H1 (cell line): ENCODE results near the gene REPS2. TPM values are rescaled to one million over a fixed set of nuclear protein-coding genes. Genes with fewer than 3 reads are reported as not detected.

Experiments used
- CTCF ChIA-PET: fragments of 300-600 bp; sonication (Branson Sonifier 250); formaldehyde crosslinking; loops from one replicate; lab custom pipeline; 2021; ENCODE audit not compliant: partially characterized antibody; lab: Charles Lee
- POLR2A ChIA-PET: fragments of 300-600 bp; sonication (Branson Sonifier 250); formaldehyde crosslinking; loops from one replicate; lab custom pipeline; 2021; ENCODE audit warnings: inconsistent platforms; ENCODE audit not compliant: partially characterized antibody; lab: Charles Lee
- DNase-seq, 2 experiments: peaks; one replicate each; pipeline versions ENCODE4 v3.0.0 to v3.0.0-alpha.2; 2010 to 2022; ENCODE audit warnings: low spot score in 2 of 2, low read depth in 1 of 2, mixed read lengths in 1 of 2
- FAIRE-seq: peaks from 2 replicates; lab custom pipeline; 2011; peaks lifted over from hg19 to GRCh38; lab: Jason Lieb, UNC
- H2AFZ ChIP-seq: 2 replicates; pipeline ENCODE4 v1.8.1; 2012; ENCODE audit warnings: low read length, inconsistent platforms
- H2AK5ac ChIP-seq: 2 replicates; pipeline ENCODE4 v1.6.1; 2013; ENCODE audit warnings: low read depth, low read length
- H2BK120ac ChIP-seq: replicated peaks from 2 replicates; pipeline ENCODE3; 2013; ENCODE audit warnings: low read depth, low read length, inconsistent platforms
- H2BK12ac ChIP-seq: 2 replicates; pipeline ENCODE4 v1.6.1; 2013; ENCODE audit warnings: low read depth, low read length
- H2BK15ac ChIP-seq: 2 replicates; pipeline ENCODE4 v1.6.1; 2013; ENCODE audit warnings: low read length
- H2BK20ac ChIP-seq: 2 replicates; pipeline ENCODE4 v1.6.1; 2013; ENCODE audit warnings: low read length
- H2BK5ac ChIP-seq: 2 replicates; pipeline ENCODE4 v1.6.1; 2013; ENCODE audit warnings: low read depth, low read length
- H3K14ac ChIP-seq: 2 replicates; pipeline ENCODE4 v1.6.1; 2013; ENCODE audit warnings: inconsistent platforms; ENCODE audit not compliant: insufficient read length
- H3K18ac ChIP-seq: 2 replicates; pipeline ENCODE4 v1.6.1; 2013; ENCODE audit warnings: low read length; ENCODE audit errors: extremely low read depth
- H3K23ac ChIP-seq: 2 replicates; pipeline ENCODE4 v1.6.1; 2013; ENCODE audit warnings: inconsistent platforms; ENCODE audit not compliant: insufficient read length
- H3K23me2 ChIP-seq: 2 replicates; pipeline ENCODE4 v1.6.1; 2013; ENCODE audit warnings: low read depth, low read length
- H3K27ac ChIP-seq: 2 replicates; pipeline ENCODE4 v1.6.1; 2011; ENCODE audit warnings: low read depth, low read length, inconsistent platforms
- H3K27me3 ChIP-seq, 4 experiments: replicated peaks in 1 of 4; 1 replicate in 1 of 4; 2 replicates in 3 of 4; pipeline versions ENCODE4 v1.6.1 to v1.8.1; 2011 to 2013; ENCODE audit warnings: low read length in 3 of 4, mild to moderate bottlenecking in 3 of 4, inconsistent platforms in 2 of 4, mixed read lengths in 2 of 4, moderate library complexity in 1 of 4; ENCODE audit not compliant: control insufficient read depth in 3 of 4, insufficient read depth in 3 of 4; ENCODE audit errors: extremely low read depth in 1 of 4
- H3K36me3 ChIP-seq, 4 experiments: 2 replicates each; pipeline versions ENCODE4 v1.6.1 to v1.8.1; 2011 to 2013; ENCODE audit warnings: mild to moderate bottlenecking in 4 of 4, low read length in 3 of 4, moderate library complexity in 2 of 4, control low read depth in 1 of 4, inconsistent platforms in 1 of 4; ENCODE audit not compliant: insufficient read depth in 4 of 4, control insufficient read depth in 2 of 4
- H3K4ac ChIP-seq: replicated peaks from 2 replicates; pipeline ENCODE3; 2013; ENCODE audit warnings: low read length, low read depth, mixed read lengths, inconsistent platforms; ENCODE audit not compliant: insufficient read length
- H3K4me1 ChIP-seq, 4 experiments: replicated peaks in 1 of 4; 1 replicate in 1 of 4; 2 replicates in 3 of 4; pipeline versions ENCODE4 v1.6.1 to v1.8.1; 2011 to 2013; ENCODE audit warnings: low read length in 3 of 4, inconsistent platforms in 2 of 4, mixed read lengths in 1 of 4; ENCODE audit not compliant: insufficient read depth in 4 of 4, control insufficient read depth in 3 of 4
- H3K4me2 ChIP-seq, 2 experiments: 2 replicates each; pipeline versions ENCODE4 v1.6.1 to v1.8.1; 2011 to 2013; ENCODE audit warnings: low read depth in 2 of 2, low read length in 2 of 2, control low read depth in 1 of 2, inconsistent platforms in 1 of 2, mild to moderate bottlenecking in 1 of 2; ENCODE audit not compliant: insufficient read depth in 1 of 2
- H3K4me3 ChIP-seq, 4 experiments: fragments of 200-600, 300-600 bp in 1 of 4; sonication (generic), shearing (Covaris generic), sonication (Bioruptor Twin) in 1 of 4; 2 replicates each; pipeline versions ENCODE4 v1.5.1 to v1.8.1; 2011 to 2016; ENCODE audit warnings: low read length in 4 of 4, low read depth in 3 of 4, control low read depth in 2 of 4, inconsistent platforms in 2 of 4, mild to moderate bottlenecking in 2 of 4, mixed read lengths in 1 of 4, moderate library complexity in 1 of 4; ENCODE audit not compliant: insufficient read depth in 2 of 4; ENCODE audit errors: extremely low read depth in 1 of 4
- H3K56ac ChIP-seq: replicated peaks from 2 replicates; pipeline ENCODE3; 2013; ENCODE audit warnings: low read depth, mild to moderate bottlenecking, mixed read lengths, low read length, inconsistent platforms; ENCODE audit not compliant: insufficient read length
- H3K79me1 ChIP-seq: 2 replicates; pipeline ENCODE4 v1.6.1; 2013; ENCODE audit warnings: low read depth, low read length, control low read depth
- H3K79me2 ChIP-seq, 2 experiments: 2 replicates each; pipeline versions ENCODE4 v1.6.1 to v1.8.1; 2012 to 2013; ENCODE audit warnings: low read length in 2 of 2, mild to moderate bottlenecking in 2 of 2, inconsistent platforms in 1 of 2; ENCODE audit not compliant: insufficient read depth in 2 of 2, control insufficient read depth in 1 of 2
- H3K9ac ChIP-seq, 4 experiments: replicated peaks in 1 of 4; 1 replicate in 1 of 4; 2 replicates in 3 of 4; pipeline versions ENCODE4 v1.6.1 to v1.8.1; 2011 to 2013; ENCODE audit warnings: low read depth in 3 of 4, low read length in 3 of 4, control low read depth in 2 of 4, mild to moderate bottlenecking in 2 of 4, moderate library complexity in 2 of 4, inconsistent platforms in 1 of 4; ENCODE audit errors: extremely low read depth in 1 of 4
- H3K9me3 ChIP-seq, 2 experiments: 2 replicates each; pipeline versions ENCODE4 v1.6.1 to v1.8.1; 2012 to 2013; ENCODE audit warnings: mild to moderate bottlenecking in 2 of 2, moderate library complexity in 2 of 2, control low read depth in 1 of 2, inconsistent platforms in 1 of 2, low read depth in 1 of 2, low read length in 1 of 2, mixed read lengths in 1 of 2; ENCODE audit not compliant: insufficient read depth in 2 of 2
- H4K20me1 ChIP-seq, 2 experiments: replicated peaks in 1 of 2; 2 replicates each; pipeline versions ENCODE3 to v1.8.1; 2011 to 2013; ENCODE audit warnings: inconsistent platforms in 2 of 2, low read length in 2 of 2, mild to moderate bottlenecking in 1 of 2; ENCODE audit not compliant: insufficient read depth in 2 of 2, control insufficient read depth in 1 of 2
- H4K5ac ChIP-seq: 2 replicates; pipeline ENCODE4 v1.6.1; 2013; ENCODE audit warnings: low read length, low read depth, mixed read lengths, inconsistent platforms; ENCODE audit not compliant: insufficient read length
- H4K8ac ChIP-seq: 2 replicates; pipeline ENCODE4 v1.8.0; 2013; ENCODE audit warnings: mild to moderate bottlenecking, moderate library complexity, low read length, inconsistent platforms; ENCODE audit not compliant: insufficient read depth; ENCODE audit errors: extremely low read depth
- H4K91ac ChIP-seq: replicated peaks from 2 replicates; pipeline ENCODE3; 2013; ENCODE audit warnings: low read length, mixed read lengths, inconsistent platforms; ENCODE audit not compliant: insufficient read length
- CEBPB ChIP-seq: IDR thresholded peaks from 2 replicates; pipeline ENCODE4 v1.6.1; 2012; ENCODE audit warnings: low read depth, low read length
- CTBP2 ChIP-seq: IDR thresholded peaks from 2 replicates; pipeline ENCODE4 v1.7.0; 2011; ENCODE audit warnings: borderline replicate concordance, mild to moderate bottlenecking, moderate library complexity, mixed read lengths, low read length; ENCODE audit not compliant: insufficient read depth, insufficient read length
- NANOG ChIP-seq: IDR thresholded peaks from 2 replicates; pipeline ENCODE4 v1.6.1; 2011; ENCODE audit warnings: low read length, low read depth, mild to moderate bottlenecking, inconsistent platforms; ENCODE audit not compliant: insufficient read depth, poor library complexity, severe bottlenecking
- POLR2A ChIP-seq, 2 experiments: IDR thresholded peaks; 1 replicate in 1 of 2; 2 replicates in 1 of 2; pipeline ENCODE4 v1.6.1; 2011; ENCODE audit warnings: low read depth in 2 of 2, low read length in 2 of 2, mild to moderate bottlenecking in 2 of 2; ENCODE audit errors: control extremely low read depth in 1 of 2
- POLR2AphosphoS5 ChIP-seq: IDR thresholded peaks from 2 replicates; pipeline ENCODE4 v1.6.1; 2011; ENCODE audit warnings: low read depth, low read length
- RXRA ChIP-seq: IDR thresholded peaks from 2 replicates; pipeline ENCODE4 v1.6.1; 2011; ENCODE audit warnings: low read depth, mild to moderate bottlenecking, low read length, moderate library complexity; ENCODE audit not compliant: insufficient read depth
- SAP30 ChIP-seq: fragments of 300-600 bp; sonication (generic); IDR thresholded peaks from 2 replicates; pipeline ENCODE4 v1.7.1; 2012; ENCODE audit warnings: low read length, moderate library complexity, mild to moderate bottlenecking, inconsistent platforms; ENCODE audit not compliant: insufficient read depth, insufficient replicate concordance
- SIX5 ChIP-seq: IDR thresholded peaks from 2 replicates; pipeline ENCODE4 v1.6.1; 2011; ENCODE audit warnings: mild to moderate bottlenecking, low read depth, low read length
- SP4 ChIP-seq: IDR thresholded peaks from 2 replicates; pipeline ENCODE4 v1.6.1; 2012; ENCODE audit warnings: low read length, inconsistent platforms
- SRF ChIP-seq: IDR thresholded peaks from 2 replicates; pipeline ENCODE4 v1.6.1; 2011; ENCODE audit warnings: mild to moderate bottlenecking, low read depth, low read length, moderate library complexity
- TAF7 ChIP-seq: optimal IDR thresholded peaks from 2 replicates; pipeline ENCODE3; 2011; ENCODE audit warnings: low read depth, mild to moderate bottlenecking, inconsistent platforms, low read length, moderate library complexity, borderline replicate concordance
- TCF12 ChIP-seq: IDR thresholded peaks from 2 replicates; pipeline ENCODE4 v1.6.1; 2011; ENCODE audit warnings: low read depth, mild to moderate bottlenecking, low read length
- ZNF274 ChIP-seq: IDR thresholded peaks from 2 replicates; pipeline ENCODE4 v1.7.0; 2012; ENCODE audit warnings: low read length, borderline replicate concordance; ENCODE audit errors: extremely low read depth
- WGBS, 2 experiments: shearing (Covaris generic) in 1 of 2; methylation state at CpG; one replicate each; pipeline versions ENCODE4 v1.1.6 to v1.1.7; 2013 to 2015; ENCODE audit warnings: low lambda C conversion rate in 2 of 2, mixed read lengths in 2 of 2, inconsistent platforms in 1 of 2, low coverage in 1 of 2, missing lambda C conversion rate in 1 of 2; ENCODE audit not compliant: insufficient replicate concordance in 2 of 2, insufficient coverage in 1 of 2, insufficient read length in 1 of 2; ENCODE audit errors: extremely low coverage in 1 of 2, missing lambda C conversion rate in 1 of 2; 5-methylcytosine and 5-hydroxymethylcytosine counted together
- polyA plus RNA-seq, 7 experiments: library from polyadenylated mRNA; depleted of rRNA in 3 of 7; stranded (reverse) in 5 of 7; unstranded in 2 of 7; fragments of >200 nt in 5 of 7; fragments of 200-250 nt in 2 of 7; gene quantifications; 1 replicate in 5 of 7; 2 replicates in 1 of 7; 4 replicates in 1 of 7; pipeline versions ENCODE4 v1.2.1 to v1.2.3, GENCODE V29; 2011 to 2013; ENCODE audit warnings: missing spikeins in 2 of 7, mixed read lengths in 2 of 7
- total RNA-seq: library from RNA; stranded (reverse); fragmentation: NEBNext Ultra II Directional; extraction: Animal tissue kit (Norgen Biotek cat#: 25700); gene quantifications from 2 replicates; pipeline ENCODE4 v1.2.1, GENCODE V29; 2021

The REPS2 gene
- total and polyA plus RNA-seq, 2 of the 8 experiments (the other 6 are each of a cell fraction or from before 2014, with no cell fraction given), result 0.79 to 4.3 TPM

GRCh38 chrX:17182317-17182716 lies 235.9 kb downstream of the REPS2 start:
- Histone ChIP-seq H4K5ac (no peak overlapping the region), H3K79me1 (no peaks in the 10 kb centered on the region), H2AFZ (no peak overlapping the region), H4K20me1 (no peaks in the 10 kb centered on the region), H2AK5ac (no peak overlapping the region), H2BK15ac (no peak overlapping the region), H2BK20ac (no peak overlapping the region), H3K27me3 (no peaks in the 10 kb centered on the region), H3K4me3 (no peak overlapping the region), H3K9me3 (no peaks in the 10 kb centered on the region), H3K27ac (no peak overlapping the region), H2BK120ac (no peak overlapping the region), H3K4ac (no peak overlapping the region), H3K18ac (no peak overlapping the region), H4K91ac (no peak overlapping the region), H3K36me3 (no peaks in the 10 kb centered on the region), H3K56ac (no peak overlapping the region), H4K8ac (no peak overlapping the region), H3K9ac (no peak overlapping the region), H3K4me1 (no peaks in the 10 kb centered on the region), H3K79me2 (no peaks in the 10 kb centered on the region), H2BK5ac (no peak overlapping the region), H3K23ac (no peak overlapping the region), H3K14ac (no peak overlapping the region), H2BK12ac (no peak overlapping the region), H3K4me2 (no peak overlapping the region), H3K23me2 (no peaks in the 10 kb centered on the region)
- FAIRE-seq (no peak), DNase-seq (no peak)
- WGBS, 2 experiments, result 88% methylated on average over 2 of the region's 3 CpGs; no CpG with 5 or more reads in 1 of the 2 experiments
- POLR2A ChIA-PET, result no interaction called here
- TF ChIP-seq CTBP2, result no peak
- TF ChIP-seq ZNF274, result no peak
- no peak for TF ChIP-seq TCF12
- no peak for TF ChIP-seq NANOG
- no peak for TF ChIP-seq POLR2A (IDR thresholded peaks at IDR 0.05; ENCODE audit: control extremely low read depth in 1 of 2, low read depth in 2 of 2, low read length in 2 of 2)
- no peak for TF ChIP-seq RXRA
- no peak for TF ChIP-seq TAF7
- no peak for TF ChIP-seq SRF
- no peak for TF ChIP-seq POLR2AphosphoS5
- TF ChIP-seq SP4, result no peak
- TF ChIP-seq SIX5, result no peak
- TF ChIP-seq CEBPB, result no peak
- TF ChIP-seq SAP30, result no peak
- CTCF ChIA-PET, result no interaction called here
